Endodermal cell (in vitro differentiated cells): ENCODE data around the gene NOB1. TPM values are rescaled to one million over a fixed set of nuclear protein-coding genes. Genes with fewer than 3 reads are reported as not detected.
A peak's percentile ranks its signal among the peaks of the same experiment; 100 is the strongest.

Experiments
- DNase-seq: peaks from one replicate; pipeline ENCODE4 v3.0.0-alpha.2; 2017
- H3K27ac ChIP-seq: 2 replicates; pipeline ENCODE4 v1.5.1; 2013; ENCODE audit warnings: mild to moderate bottlenecking, low read depth, low read length, moderate library complexity
- H3K27me3 ChIP-seq: 2 replicates; pipeline ENCODE4 v1.6.1; 2013; ENCODE audit warnings: mild to moderate bottlenecking, low read length, moderate library complexity; ENCODE audit not compliant: insufficient read depth, control insufficient read depth, poor library complexity, severe bottlenecking
- H3K36me3 ChIP-seq: 2 replicates; pipeline ENCODE4 v1.7.0; 2013; ENCODE audit warnings: mild to moderate bottlenecking, low read length, moderate library complexity; ENCODE audit not compliant: control insufficient read depth, insufficient read depth
- H3K4me1 ChIP-seq: one replicate; pipeline ENCODE4 v1.7.0; 2013; ENCODE audit warnings: low read length; ENCODE audit not compliant: control insufficient read depth, insufficient read depth
- H3K4me3 ChIP-seq: 2 replicates; pipeline ENCODE4 v1.5.1; 2013; ENCODE audit warnings: mild to moderate bottlenecking, low read length, moderate library complexity
- H3K9ac ChIP-seq: 2 replicates; pipeline ENCODE4 v1.6.1; 2013; ENCODE audit warnings: mild to moderate bottlenecking, low read length, moderate library complexity; ENCODE audit not compliant: poor library complexity, severe bottlenecking; ENCODE audit errors: extremely low read depth
- H3K9me3 ChIP-seq: 2 replicates; pipeline ENCODE4 v1.6.1; 2013; ENCODE audit warnings: mild to moderate bottlenecking, low read length, moderate library complexity; ENCODE audit not compliant: control insufficient read depth
- H3K27ac Mint-ChIP-seq: 2 replicates; pipeline ENCODE4 v1.8.0; 2020; ENCODE audit warnings: mixed read lengths
- H3K27me3 Mint-ChIP-seq: 2 replicates; pipeline ENCODE4 v1.8.0; 2021; ENCODE audit warnings: mild to moderate bottlenecking, mixed read lengths; ENCODE audit not compliant: insufficient read depth
- H3K36me3 Mint-ChIP-seq: 2 replicates; pipeline ENCODE4 v1.8.0; 2020; ENCODE audit warnings: low read depth, mixed read lengths
- H3K4me1 Mint-ChIP-seq: 2 replicates; pipeline ENCODE4 v1.8.0; 2020; ENCODE audit warnings: mixed read lengths
- H3K4me3 Mint-ChIP-seq: 2 replicates; pipeline ENCODE4 v1.8.0; 2020; ENCODE audit warnings: mild to moderate bottlenecking, moderate library complexity, mixed read lengths
- H3K9me3 Mint-ChIP-seq: 2 replicates; pipeline ENCODE4 v1.8.0; 2020; ENCODE audit warnings: mild to moderate bottlenecking, mixed read lengths
- WGBS, 2 experiments: methylation state at CpG; one replicate each; pipeline versions ENCODE4 v1.1.5 to v1.1.7; 2013; ENCODE audit warnings: missing lambda C conversion rate in 2 of 2, mixed read lengths in 1 of 2; ENCODE audit not compliant: insufficient coverage in 1 of 2, insufficient read length in 1 of 2; 5-methylcytosine and 5-hydroxymethylcytosine counted together
- long read RNA-seq, 4 experiments: library from polyadenylated mRNA in 2 of 4; library from RNA in 1 of 4; library from capped mRNA in 1 of 4; stranded (forward) in 3 of 4; unstranded in 1 of 4; transcript quantifications; one replicate each; pipeline ENCODE4 v2.0.0, GENCODE V29; 2020 to 2021; ENCODE audit warnings: inconsistent platforms in 1 of 4
- polyA plus RNA-seq, 2 experiments: library from polyadenylated mRNA; stranded (reverse); fragments of 50-300 nt; gene quantifications; one replicate each; pipeline ENCODE4 v1.2.3, GENCODE V29; 2013
- total RNA-seq, 2 donors: library from RNA; stranded (reverse); fragmentation: NEBNext Ultra II Directional in 1 of 2; extraction: Animal tissue kit (Norgen Biotek cat#: 25700) in 1 of 2; gene quantifications; 2 replicates in 1 of 2; 3 replicates in 1 of 2; pipeline ENCODE4 v1.2.1, GENCODE V29; 2021
- TF ChIP-seq, protein P1 (sequence below): fragments of 200-600 bp; sonication (generic); conservative IDR thresholded peaks from 2 replicates; pipeline ENCODE4 v1.5.0; 2021; ENCODE audit warnings: antibody characterized with exemption, mild to moderate bottlenecking

The NOB1 gene
- total RNA-seq: 10 to 100 TPM; 53.1 to 53.4 TPM
- 60.9 TPM for polyA plus RNA-seq (2013, experiment 1 of 2)
- polyA plus RNA-seq (2013, experiment 2 of 2): 51.8 TPM
- long read RNA-seq, experiment 1, transcript NOB1-201 (9 exons, 1,734 nt): major isoform, 9 of 24 reads
- long read RNA-seq, experiment 1, partial matches to known transcripts: 15 of 24 reads
- long read RNA-seq, experiment 1, other reads (novel, unspliced or antisense): 0 of 24 reads
- long read RNA-seq, experiment 2, transcript NOB1-201 (9 exons, 1,734 nt): major isoform, 62 of 79 reads
- long read RNA-seq, experiment 2, partial matches to known transcripts: 8 of 79 reads
- long read RNA-seq, experiment 2, other reads (novel, unspliced or antisense): 9 of 79 reads
- long read RNA-seq, experiment 3, transcript NOB1-201 (9 exons, 1,734 nt): major isoform, 318 of 337 reads
- long read RNA-seq, experiment 3, partial matches to known transcripts: 7 of 337 reads
- long read RNA-seq, experiment 3, other reads (novel, unspliced or antisense): 12 of 337 reads
- long read RNA-seq, experiment 4, transcript NOB1-201 (9 exons, 1,734 nt): major isoform, 94 of 167 reads
- long read RNA-seq, experiment 4, partial matches to known transcripts: 61 of 167 reads
- long read RNA-seq, experiment 4, other reads (novel, unspliced or antisense): 12 of 167 reads

DNA sequence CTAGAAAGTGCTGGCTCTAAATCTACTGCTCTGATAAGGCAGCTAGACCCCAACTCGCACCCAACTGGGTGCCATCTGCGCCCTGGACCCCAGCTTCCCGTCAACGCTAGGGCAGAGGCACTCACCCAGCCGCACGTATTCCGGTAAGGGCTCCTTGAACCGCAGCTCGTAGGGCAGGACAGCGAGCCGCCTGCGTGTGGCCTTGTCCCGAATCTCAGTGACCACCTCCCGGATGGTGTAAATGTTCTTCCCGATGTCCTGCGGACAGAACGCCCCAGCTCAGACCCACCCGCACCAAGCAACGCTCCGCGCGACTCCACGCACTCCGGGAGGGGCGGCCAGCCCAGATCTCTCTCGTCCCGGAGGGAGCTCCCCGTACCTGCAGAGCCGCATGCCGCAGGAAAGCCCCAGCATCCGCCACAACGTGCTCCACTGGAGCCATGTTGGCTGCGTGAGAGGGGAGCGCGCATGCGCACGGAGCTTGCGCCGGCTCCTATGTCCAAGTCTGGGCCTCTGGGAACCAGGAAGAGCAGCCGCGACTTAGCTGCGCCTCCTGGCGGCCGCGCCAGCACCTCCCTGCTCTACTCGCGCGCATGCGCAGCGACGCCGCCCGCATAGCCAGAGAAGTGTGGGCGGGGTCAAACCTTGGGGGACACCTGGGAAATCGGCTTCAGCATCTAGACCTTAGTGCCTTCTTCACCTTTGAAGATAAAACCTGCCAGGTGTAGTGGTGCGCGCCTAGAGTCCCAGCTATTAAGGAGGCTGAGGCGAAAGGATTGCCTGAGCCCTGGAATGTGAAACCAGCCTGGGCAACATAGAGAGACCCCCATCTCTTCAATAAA lies at the start of gene NOB1:
NOB1 (minus strand) TSS at position 458 of the 842 bp plus-strand sequence; CDS start at position 442, 16 bp downstream.
- Histone ChIP-seq H3K27me3 (no peaks in the 10 kb centered on the region), H3K9ac (peak within 1 kb of the TSS; percentile 91), H3K9me3 (no peaks in the 10 kb centered on the region), H3K36me3 (peaks cover 27% of the 10 kb centered on the region), H3K4me3 (peak within 1 kb of the TSS; percentile 100), H3K27ac (no peak within 1 kb of the TSS), H3K4me1 (no peaks in the 10 kb centered on the region)
- WGBS, 2 experiments: 1% methylated on average over 34 to 58 of the region's 58 CpGs
- Mint-ChIP-seq H3K27ac (peak within 1 kb of the TSS; percentile 99), H3K9me3 (no peaks in the 10 kb centered on the region), H3K4me1 (peaks cover 6% of the 10 kb centered on the region), H3K27me3 (peaks cover 8% of the 10 kb centered on the region), H3K36me3 (peaks cover 26% of the 10 kb centered on the region), H3K4me3 (peak within 1 kb of the TSS; percentile 98)
- peak; percentile 99 for DNase-seq
- TF ChIP-seq, protein P1, sequence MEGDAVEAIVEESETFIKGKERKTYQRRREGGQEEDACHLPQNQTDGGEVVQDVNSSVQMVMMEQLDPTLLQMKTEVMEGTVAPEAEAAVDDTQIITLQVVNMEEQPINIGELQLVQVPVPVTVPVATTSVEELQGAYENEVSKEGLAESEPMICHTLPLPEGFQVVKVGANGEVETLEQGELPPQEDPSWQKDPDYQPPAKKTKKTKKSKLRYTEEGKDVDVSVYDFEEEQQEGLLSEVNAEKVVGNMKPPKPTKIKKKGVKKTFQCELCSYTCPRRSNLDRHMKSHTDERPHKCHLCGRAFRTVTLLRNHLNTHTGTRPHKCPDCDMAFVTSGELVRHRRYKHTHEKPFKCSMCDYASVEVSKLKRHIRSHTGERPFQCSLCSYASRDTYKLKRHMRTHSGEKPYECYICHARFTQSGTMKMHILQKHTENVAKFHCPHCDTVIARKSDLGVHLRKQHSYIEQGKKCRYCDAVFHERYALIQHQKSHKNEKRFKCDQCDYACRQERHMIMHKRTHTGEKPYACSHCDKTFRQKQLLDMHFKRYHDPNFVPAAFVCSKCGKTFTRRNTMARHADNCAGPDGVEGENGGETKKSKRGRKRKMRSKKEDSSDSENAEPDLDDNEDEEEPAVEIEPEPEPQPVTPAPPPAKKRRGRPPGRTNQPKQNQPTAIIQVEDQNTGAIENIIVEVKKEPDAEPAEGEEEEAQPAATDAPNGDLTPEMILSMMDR: peak; percentile 98

DNA sequence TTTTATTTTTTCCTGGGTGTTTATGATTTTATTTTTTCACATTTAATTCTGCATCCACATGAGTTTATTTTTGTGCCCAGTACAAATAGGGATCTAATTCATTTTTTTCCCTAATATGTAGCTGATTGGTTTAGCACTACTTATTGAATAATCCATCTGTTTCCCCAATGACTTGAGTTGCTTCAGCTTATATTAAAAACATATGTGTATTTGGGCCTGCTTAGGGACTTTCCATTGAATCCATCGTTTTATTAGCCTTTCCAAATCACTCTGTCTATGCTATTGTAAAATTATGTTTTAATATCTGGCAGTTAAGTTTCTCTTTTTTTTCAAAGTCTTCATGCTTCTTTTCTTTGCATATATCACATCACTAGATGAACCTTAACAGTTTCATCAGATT lies 49.6 kb upstream of the NOB1 start:
- no peaks in the 10 kb centered on the region for H3K9me3 Mint-ChIP-seq
- no peaks in the 10 kb centered on the region for H3K4me1 Mint-ChIP-seq

DNA sequence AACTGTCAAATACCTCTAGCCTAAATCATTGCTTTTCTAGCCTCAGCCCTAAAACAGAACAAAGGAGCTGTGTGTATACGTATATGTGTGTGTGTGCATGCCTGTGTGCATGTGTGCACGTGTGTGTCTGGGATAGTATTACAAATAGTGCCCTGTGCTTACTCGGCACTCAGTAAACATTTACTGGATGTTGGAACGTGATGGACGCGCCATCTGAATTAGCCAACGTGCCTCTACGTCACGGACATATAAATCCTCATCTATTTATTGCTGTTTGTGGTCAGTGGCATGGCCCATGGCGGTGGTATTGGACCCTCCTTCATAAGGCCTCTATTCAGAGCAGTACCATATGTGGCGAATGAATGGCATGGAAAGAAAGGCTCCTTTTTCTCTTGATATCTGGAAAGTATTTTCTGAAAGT lies 44.9 kb upstream of the NOB1 start:
- no peak overlapping the region for H3K4me3 Mint-ChIP-seq
- no peaks in the 10 kb centered on the region for H3K27me3 Mint-ChIP-seq
- DNase-seq: no peak
- Histone ChIP-seq H3K9ac (no peak overlapping the region), H3K27me3 (no peaks in the 10 kb centered on the region), H3K4me3 (no peak overlapping the region), H3K27ac (peak overlapping the region; percentile 3), H3K4me1 (no peaks in the 10 kb centered on the region), H3K9me3 (no peaks in the 10 kb centered on the region), H3K36me3 (peaks cover 26% of the 10 kb centered on the region)
- H3K4me1 Mint-ChIP-seq: peaks cover 2% of the 10 kb centered on the region
- H3K36me3 Mint-ChIP-seq: peaks cover 27% of the 10 kb centered on the region
- TF ChIP-seq, protein P1: no peak
- WGBS, 2 experiments: 95 to 96% methylated on average over 9 to 11 of the region's 11 CpGs
- no peak overlapping the region for H3K27ac Mint-ChIP-seq
- no peaks in the 10 kb centered on the region for H3K9me3 Mint-ChIP-seq

More for the DNA sequence above, 49.6 kb upstream of the NOB1 start:
- H3K9me3 ChIP-seq: no peaks in the 10 kb centered on the region
- H3K27ac Mint-ChIP-seq: no peak overlapping the region
- H3K27me3 ChIP-seq: no peaks in the 10 kb centered on the region
- peaks cover 27% of the 10 kb centered on the region for H3K36me3 ChIP-seq
- no peak overlapping the region for H3K9ac ChIP-seq
- WGBS, 2 experiments: no CpG with 5 or more reads among the region's 1 CpG
- TF ChIP-seq, protein P1: no peak
- no peaks in the 10 kb centered on the region for H3K27me3 Mint-ChIP-seq
- no peak overlapping the region for H3K27ac ChIP-seq
- H3K36me3 Mint-ChIP-seq: peaks cover 34% of the 10 kb centered on the region
- no peak overlapping the region for H3K4me3 ChIP-seq
- no peaks in the 10 kb centered on the region for H3K4me1 ChIP-seq
- H3K4me3 Mint-ChIP-seq: no peak overlapping the region
- no peak for DNase-seq
